AG09309 (cell line): ENCODE data around the gene BIRC5.
"Not testable (repeated sequence)": the region's sequence is repeated elsewhere in the genome, so short reads cannot be mapped to it uniquely, and the experiment has no call there.

Experiments
- DNase-seq: peaks from one replicate; pipeline ENCODE4 v3.0.0-alpha.2; 2010; ENCODE audit warnings: low read depth
- H3K4me3 ChIP-seq: 2 replicates; pipeline ENCODE4 v1.5.1; 2011; ENCODE audit warnings: mild to moderate bottlenecking, low read depth, low read length, moderate library complexity; ENCODE audit not compliant: control insufficient read depth
- TF ChIP-seq, protein P1 (sequence below): IDR thresholded peaks from 2 replicates; pipeline ENCODE4 v1.5.1; 2011; ENCODE audit warnings: mild to moderate bottlenecking, low read depth, low read length, inconsistent platforms; ENCODE audit not compliant: insufficient read depth, control insufficient read depth; ENCODE audit errors: missing control alignments

BIRC5 gene

GRCh38 chr17:78249818-78250806 is 36.1 kb downstream of the BIRC5 start:
- no peak for DNase-seq
- H3K4me3 ChIP-seq = no peak overlapping the region
- TF ChIP-seq, protein P1, sequence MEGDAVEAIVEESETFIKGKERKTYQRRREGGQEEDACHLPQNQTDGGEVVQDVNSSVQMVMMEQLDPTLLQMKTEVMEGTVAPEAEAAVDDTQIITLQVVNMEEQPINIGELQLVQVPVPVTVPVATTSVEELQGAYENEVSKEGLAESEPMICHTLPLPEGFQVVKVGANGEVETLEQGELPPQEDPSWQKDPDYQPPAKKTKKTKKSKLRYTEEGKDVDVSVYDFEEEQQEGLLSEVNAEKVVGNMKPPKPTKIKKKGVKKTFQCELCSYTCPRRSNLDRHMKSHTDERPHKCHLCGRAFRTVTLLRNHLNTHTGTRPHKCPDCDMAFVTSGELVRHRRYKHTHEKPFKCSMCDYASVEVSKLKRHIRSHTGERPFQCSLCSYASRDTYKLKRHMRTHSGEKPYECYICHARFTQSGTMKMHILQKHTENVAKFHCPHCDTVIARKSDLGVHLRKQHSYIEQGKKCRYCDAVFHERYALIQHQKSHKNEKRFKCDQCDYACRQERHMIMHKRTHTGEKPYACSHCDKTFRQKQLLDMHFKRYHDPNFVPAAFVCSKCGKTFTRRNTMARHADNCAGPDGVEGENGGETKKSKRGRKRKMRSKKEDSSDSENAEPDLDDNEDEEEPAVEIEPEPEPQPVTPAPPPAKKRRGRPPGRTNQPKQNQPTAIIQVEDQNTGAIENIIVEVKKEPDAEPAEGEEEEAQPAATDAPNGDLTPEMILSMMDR = no peak

- no peak overlapping the region for H3K4me3 ChIP-seq
- TF ChIP-seq, protein P1 = peak; percentile 100
- DNase-seq = no peak
Observed at GRCh38 chr17:78250891-78251772, 37.1 kb downstream of the BIRC5 start.

DNA sequence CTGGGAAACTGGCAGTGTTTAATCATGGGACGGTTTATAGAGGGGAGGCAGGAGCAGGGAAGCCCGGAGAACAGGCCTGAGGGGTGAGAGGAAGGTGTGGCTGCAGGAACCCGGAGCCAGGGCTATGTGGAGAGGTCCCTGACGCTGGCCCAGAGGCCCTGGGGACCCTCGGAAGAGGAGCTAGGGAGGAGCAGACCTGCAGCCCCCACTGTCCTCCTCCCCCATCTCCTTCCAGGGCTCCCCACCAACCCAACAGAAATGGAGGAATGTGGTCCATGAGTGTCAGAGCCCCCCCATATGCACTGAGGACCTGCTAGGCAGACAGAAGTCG is 37.7 kb downstream of the BIRC5 start:
- TF ChIP-seq, protein P1 = no peak
- H3K4me3 ChIP-seq = no peak overlapping the region
- DNase-seq = no peak

GRCh38 chr17:78252111-78252634 is 38.1 kb downstream of the BIRC5 start:
- no peak for DNase-seq
- TF ChIP-seq, protein P1 = no peak
- H3K4me3 ChIP-seq = no peak overlapping the region

DNA sequence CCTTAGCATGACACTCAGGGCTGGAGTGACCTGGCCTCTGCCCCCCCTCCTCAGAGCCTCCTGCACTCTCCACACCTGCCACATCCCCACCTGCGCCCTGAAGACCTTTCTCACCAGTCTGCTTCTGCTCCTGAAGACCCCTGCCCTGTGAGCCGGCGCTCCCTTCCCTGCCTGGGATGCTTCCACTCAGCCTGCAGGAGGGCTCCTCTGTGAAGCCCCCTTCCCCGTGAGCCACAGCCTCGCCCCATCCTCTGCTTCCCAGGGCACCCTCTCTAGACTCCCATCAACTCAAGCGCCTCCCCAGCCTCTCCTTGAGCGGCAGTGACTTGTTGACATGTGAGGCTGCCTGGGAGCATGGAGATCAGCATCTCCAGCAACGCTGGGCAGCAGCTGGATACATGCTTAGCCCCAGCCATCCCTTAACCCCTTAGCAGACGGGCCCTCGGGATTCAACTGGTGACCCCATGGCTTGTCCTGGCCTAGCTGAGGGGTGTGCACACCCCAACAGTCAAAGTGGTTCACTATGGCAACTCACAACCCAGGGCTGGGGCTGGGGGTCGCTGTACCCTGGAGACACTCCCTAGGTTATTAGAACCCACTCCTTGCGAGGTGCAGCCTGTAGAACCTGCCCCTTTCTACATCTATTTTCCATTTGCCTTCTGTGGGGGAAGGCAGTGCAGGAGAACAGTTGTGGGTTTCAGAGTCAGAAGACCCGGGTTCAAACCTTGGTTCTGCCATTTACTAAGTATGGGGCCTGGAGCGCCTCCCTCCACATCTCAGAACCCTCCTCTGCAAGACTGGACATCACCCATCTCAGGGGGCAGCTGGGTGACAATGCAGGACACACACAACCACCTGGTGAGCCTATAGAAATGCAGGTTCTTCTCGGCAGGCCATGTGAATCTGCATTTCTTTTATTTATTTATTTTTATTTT is 38.9 kb downstream of the BIRC5 start:
- TF ChIP-seq, protein P1 = no peak
- no peak overlapping the region for H3K4me3 ChIP-seq
- DNase-seq = no peak

GRCh38 chr17:78253636-78253945 is 39.5 kb downstream of the BIRC5 start:
- H3K4me3 ChIP-seq = peak overlapping the region; percentile 74
- not testable (repeated sequence) for DNase-seq
